C4-2B (cell line): Measurements from ENCODE around the gene PODXL.

Source experiments
- ZFX ChIP-seq: fragments of 450-650 bp; IDR thresholded peaks from 2 replicates; pipeline ENCODE4 v1.6.1; 2017
- TF ChIP-seq, protein P1 (sequence below): fragments of 450-650 bp; conservative IDR thresholded peaks from 2 replicates; pipeline ENCODE4 v1.5.1; 2017; ENCODE audit warnings: mild to moderate bottlenecking

DNA sequence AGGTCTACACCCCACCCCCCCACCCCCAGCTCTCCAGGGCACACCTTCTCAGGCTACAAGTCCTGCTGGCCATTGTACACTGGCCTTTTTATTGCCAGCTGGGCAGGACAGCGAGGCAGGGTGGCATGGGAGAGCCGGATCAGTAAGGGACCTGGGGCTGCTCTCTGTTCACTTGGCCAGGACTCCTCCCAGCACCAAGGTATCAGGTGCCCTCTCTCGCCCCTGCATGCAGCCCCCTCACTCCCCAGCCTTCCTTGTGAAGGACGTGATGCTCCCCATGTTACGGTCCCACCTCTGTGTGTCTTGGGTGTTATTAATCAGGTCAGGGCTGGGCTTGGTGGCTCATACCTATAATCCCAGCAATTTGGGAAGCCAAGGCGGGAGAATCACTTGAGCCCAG is 26.3 kb downstream of the PODXL start:
- TF ChIP-seq, protein P1, sequence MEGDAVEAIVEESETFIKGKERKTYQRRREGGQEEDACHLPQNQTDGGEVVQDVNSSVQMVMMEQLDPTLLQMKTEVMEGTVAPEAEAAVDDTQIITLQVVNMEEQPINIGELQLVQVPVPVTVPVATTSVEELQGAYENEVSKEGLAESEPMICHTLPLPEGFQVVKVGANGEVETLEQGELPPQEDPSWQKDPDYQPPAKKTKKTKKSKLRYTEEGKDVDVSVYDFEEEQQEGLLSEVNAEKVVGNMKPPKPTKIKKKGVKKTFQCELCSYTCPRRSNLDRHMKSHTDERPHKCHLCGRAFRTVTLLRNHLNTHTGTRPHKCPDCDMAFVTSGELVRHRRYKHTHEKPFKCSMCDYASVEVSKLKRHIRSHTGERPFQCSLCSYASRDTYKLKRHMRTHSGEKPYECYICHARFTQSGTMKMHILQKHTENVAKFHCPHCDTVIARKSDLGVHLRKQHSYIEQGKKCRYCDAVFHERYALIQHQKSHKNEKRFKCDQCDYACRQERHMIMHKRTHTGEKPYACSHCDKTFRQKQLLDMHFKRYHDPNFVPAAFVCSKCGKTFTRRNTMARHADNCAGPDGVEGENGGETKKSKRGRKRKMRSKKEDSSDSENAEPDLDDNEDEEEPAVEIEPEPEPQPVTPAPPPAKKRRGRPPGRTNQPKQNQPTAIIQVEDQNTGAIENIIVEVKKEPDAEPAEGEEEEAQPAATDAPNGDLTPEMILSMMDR = no peak
- no peak for TF ChIP-seq ZFX
